HEK293 (cell line): ENCODE measurements around the gene TPST2.

Experiments used
- CTCF ChIA-PET: fragments of 350-600 bp; formaldehyde crosslinking; extraction: SDS; loops from one replicate; lab custom pipeline; 2021; ENCODE audit warnings: antibody characterized with exemption; lab: Yijun Ruan, JAX
- POLR2A ChIA-PET: fragments of 300-600 bp; formaldehyde crosslinking; extraction: SDS; loops from one replicate; lab custom pipeline; 2020; ENCODE audit warnings: antibody characterized with exemption, inconsistent platforms; lab: Yijun Ruan, JAX
- H3K27ac ChIP-seq: fragments of 200-500 bp; sonication (Bioruptor generic); 2 replicates; pipeline ENCODE4 v1.5.1; 2014; ENCODE audit warnings: low read depth, low read length, control low read depth, inconsistent platforms; ENCODE audit errors: extremely low read depth
- H3K36me3 ChIP-seq, 2 experiments: fragments of 200-500 bp in 1 of 2; sonication (Bioruptor generic) in 1 of 2; 1 replicate in 1 of 2; 2 replicates in 1 of 2; pipeline ENCODE4 v1.5.1; 2014 to 2017; ENCODE audit warnings: inconsistent platforms in 2 of 2, low read length in 2 of 2; ENCODE audit not compliant: control insufficient read depth in 2 of 2, insufficient read depth in 1 of 2
- H3K4me1 ChIP-seq: fragments of 200-500 bp; sonication (Bioruptor generic); 2 replicates; pipeline ENCODE4 v1.5.1; 2014; ENCODE audit warnings: mild to moderate bottlenecking, low read length, inconsistent platforms; ENCODE audit not compliant: control insufficient read depth, insufficient read depth
- H3K4me3 ChIP-seq: 2 replicates; pipeline ENCODE4 v1.5.1; 2011; ENCODE audit warnings: low read depth, mild to moderate bottlenecking, control low read depth, low read length, moderate library complexity
- H3K9me3 ChIP-seq: fragments of 200-500 bp; sonication (Bioruptor generic); 2 replicates; pipeline ENCODE4 v1.5.1; 2014; ENCODE audit warnings: low read depth, low read length, inconsistent platforms; ENCODE audit not compliant: control insufficient read depth, insufficient read depth
- BCL6B ChIP-seq: fragments of 450-650 bp; formaldehyde crosslinking; IDR thresholded peaks from 2 replicates; pipeline ENCODE4 v1.5.1; 2017; ENCODE audit warnings: missing biosample characterization, missing genetic modification characterization
- GFI1B ChIP-seq: fragments of 450-650 bp; formaldehyde crosslinking; IDR thresholded peaks from 2 replicates; pipeline ENCODE4 v1.5.1; 2016; ENCODE audit warnings: missing biosample characterization, missing genetic modification characterization
- KLF10 ChIP-seq: fragments of 450-650 bp; IDR thresholded peaks from 2 replicates; pipeline ENCODE4 v1.5.1; 2018; ENCODE audit warnings: missing biosample characterization, mild to moderate bottlenecking, missing genetic modification characterization
- RBAK ChIP-seq: fragments of 450-650 bp; formaldehyde crosslinking; IDR thresholded peaks from 2 replicates; pipeline ENCODE4 v1.5.1; 2016; ENCODE audit warnings: missing biosample characterization, missing genetic modification characterization
- ZBTB8A ChIP-seq: fragments of 450-650 bp; formaldehyde crosslinking; IDR thresholded peaks from 2 replicates; pipeline ENCODE4 v1.5.1; 2016; ENCODE audit warnings: missing biosample characterization, missing genetic modification characterization
- ZFHX2 ChIP-seq: fragments of 450-650 bp; formaldehyde crosslinking; conservative IDR thresholded peaks from 2 replicates; pipeline ENCODE4 v1.5.1; 2016; ENCODE audit warnings: missing biosample characterization, missing genetic modification characterization
- ZNF18 ChIP-seq: fragments of 450-650 bp; formaldehyde crosslinking; IDR thresholded peaks from 2 replicates; pipeline ENCODE4 v1.5.1; 2016; ENCODE audit warnings: missing biosample characterization, missing genetic modification characterization
- ZNF26 ChIP-seq: fragments of 450-650 bp; formaldehyde crosslinking; IDR thresholded peaks from 2 replicates; pipeline ENCODE4 v1.5.1; 2016; ENCODE audit warnings: missing biosample characterization, missing genetic modification characterization
- ZNF324 ChIP-seq: fragments of 450-650 bp; formaldehyde crosslinking; IDR thresholded peaks from 2 replicates; pipeline ENCODE4 v1.5.1; 2016; ENCODE audit warnings: missing biosample characterization, missing genetic modification characterization
- ZNF398 ChIP-seq: fragments of 450-650 bp; formaldehyde crosslinking; IDR thresholded peaks from 2 replicates; pipeline ENCODE4 v1.5.1; 2017; ENCODE audit warnings: missing biosample characterization, missing genetic modification characterization
- ZNF549 ChIP-seq: fragments of 450-650 bp; IDR thresholded peaks from 2 replicates; pipeline ENCODE4 v1.5.1; 2018; ENCODE audit warnings: missing biosample characterization, missing genetic modification characterization, mild to moderate bottlenecking, inconsistent platforms, moderate library complexity
- ZNF561 ChIP-seq: fragments of 450-650 bp; IDR thresholded peaks from 2 replicates; pipeline ENCODE4 v1.5.1; 2018; ENCODE audit warnings: missing biosample characterization, missing genetic modification characterization, borderline replicate concordance
- ZNF677 ChIP-seq: fragments of 450-650 bp; IDR thresholded peaks from 2 replicates; pipeline ENCODE4 v1.5.0; 2018; ENCODE audit warnings: missing biosample characterization, mild to moderate bottlenecking, missing genetic modification characterization, moderate library complexity
- ZSCAN23 ChIP-seq: fragments of 450-650 bp; formaldehyde crosslinking; IDR thresholded peaks from 2 replicates; pipeline ENCODE4 v1.5.1; 2016; ENCODE audit warnings: missing biosample characterization, missing genetic modification characterization
- ZSCAN4 ChIP-seq: fragments of 450-650 bp; formaldehyde crosslinking; IDR thresholded peaks from 2 replicates; pipeline ENCODE4 v1.5.1; 2017; ENCODE audit warnings: missing biosample characterization, missing genetic modification characterization
- TF ChIP-seq, protein P1 (sequence below): fragments of 450-650 bp; formaldehyde crosslinking; IDR thresholded peaks from 2 replicates; pipeline ENCODE4 v1.5.1; 2016; ENCODE audit warnings: missing biosample characterization, missing genetic modification characterization

Gene TPST2

DNA sequence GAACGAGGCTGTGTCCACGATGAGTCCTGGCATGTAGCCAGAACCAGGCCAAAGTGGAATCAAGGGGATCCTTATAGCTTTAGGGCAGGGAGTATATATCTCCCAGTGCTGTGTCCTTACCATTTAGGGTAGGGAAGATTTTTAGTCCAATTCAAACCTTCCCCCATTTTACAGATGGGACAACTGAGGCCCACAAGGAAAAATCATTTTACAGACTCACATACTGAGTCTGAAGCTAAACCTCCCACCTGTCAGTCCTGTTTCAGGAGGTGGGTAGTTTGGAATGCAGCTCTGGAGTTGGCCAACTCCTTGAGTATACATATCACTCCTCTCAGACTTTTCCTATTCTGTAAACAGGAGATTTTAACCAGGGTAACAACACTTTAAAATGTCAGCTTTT lies 44.5 kb downstream of the TPST2 start:
- Histone ChIP-seq H3K9me3 (no peaks in the 10 kb centered on the region), H3K27ac (no peak overlapping the region), H3K4me3 (no peak overlapping the region), H3K4me1 (no peaks in the 10 kb centered on the region), H3K36me3 (peaks cover 0 to 8% of the 10 kb centered on the region in 2 experiments; a peak in 1 of 3 replicates)
- TF ChIP-seq ZNF561 (tag by site-specific recombination) (no peak), ZNF677 (tag by site-specific recombination) (no peak), BCL6B (tag by site-specific recombination) (no peak), KLF10 (no peak), GFI1B (tag by site-specific recombination) (no peak), ZNF26 (tag by site-specific recombination) (no peak), ZFHX2 (no peak), ZNF324 (tag by site-specific recombination) (no peak), RBAK (tag by site-specific recombination) (no peak)
- ChIA-PET POLR2A (no interaction called here), CTCF (interaction anchor here (0.5 kb wide), 2 partner anchors 12 to 158 kb away, joined by 3 to 4 read pairs; no protein-coding TSS in a partner anchor)

- no peaks in the 10 kb centered on the region for H3K4me1 ChIP-seq
- peaks cover 0 to 12% of the 10 kb centered on the region in 2 experiments; a peak in 1 of 3 replicates for H3K36me3 ChIP-seq
- H3K9me3 ChIP-seq: no peaks in the 10 kb centered on the region
- no peak overlapping the region for H3K4me3 ChIP-seq
- ChIA-PET CTCF (no interaction called here), POLR2A (no interaction called here)
- no peak overlapping the region for H3K27ac ChIP-seq
- no peak for TF ChIP-seq ZNF18 (tag by site-specific recombination)
- no peak for TF ChIP-seq ZBTB8A (tag by site-specific recombination)
- TF ChIP-seq ZNF549: no peak
- no peak for TF ChIP-seq ZNF398
- TF ChIP-seq ZSCAN23 (tag by site-specific recombination): no peak
- TF ChIP-seq ZSCAN4 (tag by site-specific recombination): no peak
Observed at GRCh38 chr22:26544489-26544888, 45.4 kb downstream of the TPST2 start.

- Histone ChIP-seq H3K4me3 (no peak overlapping the region), H3K27ac (no peak overlapping the region), H3K4me1 (no peaks in the 10 kb centered on the region), H3K9me3 (no peaks in the 10 kb centered on the region), H3K36me3 (peaks cover 0 to 16% of the 10 kb centered on the region in 2 experiments; a peak in 1 of 3 replicates)
- ChIA-PET CTCF (no interaction called here), POLR2A (no interaction called here)
- TF ChIP-seq, protein P1, sequence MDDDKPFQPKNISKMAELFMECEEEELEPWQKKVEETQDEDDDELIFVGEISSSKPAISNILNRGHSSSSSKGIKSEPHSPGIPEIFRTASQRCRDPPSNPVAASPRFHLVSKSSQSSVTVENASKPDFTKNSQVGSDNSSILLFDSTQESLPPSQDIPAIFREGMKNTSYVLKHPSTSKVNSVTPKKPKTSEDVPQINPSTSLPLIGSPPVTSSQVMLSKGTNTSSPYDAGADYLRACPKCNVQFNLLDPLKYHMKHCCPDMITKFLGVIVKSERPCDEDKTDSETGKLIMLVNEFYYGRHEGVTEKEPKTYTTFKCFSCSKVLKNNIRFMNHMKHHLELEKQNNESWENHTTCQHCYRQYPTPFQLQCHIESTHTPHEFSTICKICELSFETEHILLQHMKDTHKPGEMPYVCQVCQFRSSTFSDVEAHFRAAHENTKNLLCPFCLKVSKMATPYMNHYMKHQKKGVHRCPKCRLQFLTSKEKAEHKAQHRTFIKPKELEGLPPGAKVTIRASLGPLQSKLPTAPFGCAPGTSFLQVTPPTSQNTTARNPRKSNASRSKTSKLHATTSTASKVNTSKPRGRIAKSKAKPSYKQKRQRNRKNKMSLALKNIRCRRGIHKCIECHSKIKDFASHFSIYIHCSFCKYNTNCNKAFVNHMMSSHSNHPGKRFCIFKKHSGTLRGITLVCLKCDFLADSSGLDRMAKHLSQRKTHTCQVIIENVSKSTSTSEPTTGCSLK: no peak
Observed at GRCh38 chr22:26542831-26543230, 47.1 kb downstream of the TPST2 start.
